Activated CD8-positive, alpha-beta memory T cell treated with anti-CD3 and anti-CD28 coated beads, Interleukin-2, amount 50 U/mL, for 1 hour (primary cell): ENCODE measurements around the gene AP5B1.

Experiments
- DNase-seq: peaks from one replicate; pipeline ENCODE4 v3.0.0-alpha.2; 2020; ENCODE audit errors: extremely low read depth

The AP5B1 gene, protein sequence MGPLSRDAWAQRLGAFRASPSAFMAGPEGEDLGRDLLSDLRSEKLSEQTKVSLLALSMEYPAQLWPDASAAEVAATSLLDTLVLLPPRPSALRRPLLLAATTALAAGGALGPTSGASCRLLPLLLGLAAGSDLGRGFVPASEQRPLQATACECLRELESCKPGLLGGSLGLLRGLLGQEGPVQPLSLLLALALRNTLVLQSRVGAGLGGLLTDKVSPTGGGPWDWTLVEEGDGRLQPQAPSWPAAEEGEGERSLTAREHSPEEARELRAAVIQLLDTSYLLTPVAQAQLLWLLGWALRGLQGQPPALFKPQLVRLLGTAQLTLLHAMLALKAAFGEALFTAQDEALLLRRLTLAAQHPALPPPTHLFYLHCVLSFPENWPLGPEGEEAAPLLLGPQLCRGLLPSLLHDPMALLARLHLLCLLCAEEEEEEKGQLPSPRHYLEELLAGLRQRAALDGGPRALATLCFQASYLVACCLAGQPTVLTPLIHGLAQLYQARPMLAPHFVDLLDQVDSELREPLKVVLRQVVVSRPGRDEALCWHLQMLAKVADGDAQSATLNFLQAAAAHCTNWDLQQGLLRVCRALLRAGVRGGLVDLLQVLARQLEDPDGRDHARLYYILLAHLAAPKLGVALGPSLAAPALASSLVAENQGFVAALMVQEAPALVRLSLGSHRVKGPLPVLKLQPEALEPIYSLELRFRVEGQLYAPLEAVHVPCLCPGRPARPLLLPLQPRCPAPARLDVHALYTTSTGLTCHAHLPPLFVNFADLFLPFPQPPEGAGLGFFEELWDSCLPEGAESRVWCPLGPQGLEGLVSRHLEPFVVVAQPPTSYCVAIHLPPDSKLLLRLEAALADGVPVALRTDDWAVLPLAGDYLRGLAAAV

DNA sequence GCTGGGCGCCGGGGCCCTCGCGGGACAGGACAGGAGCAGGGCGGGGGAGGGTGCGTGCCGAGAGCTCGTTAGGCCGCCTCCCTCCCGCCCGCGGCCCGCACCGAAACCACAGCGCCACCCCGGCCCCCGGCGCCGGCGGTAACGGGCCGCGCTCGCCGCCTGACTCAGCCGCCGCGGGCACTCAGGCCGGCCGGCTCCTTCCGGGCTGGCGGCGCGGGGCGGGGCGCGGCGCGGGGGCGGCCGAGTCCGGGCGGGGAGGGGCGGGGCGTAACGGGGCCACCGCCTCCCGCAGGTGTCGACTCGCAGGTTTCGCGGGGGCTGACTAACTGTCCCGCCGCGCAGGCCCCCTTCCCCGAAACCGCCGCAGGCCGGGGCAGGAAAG, at the start of gene AP5B1:
Gene AP5B1 (minus strand): TSS at position 207 of the 382 bp plus-strand sequence. CDS start 385 bp downstream, outside the sequence.
- no peak for DNase-seq

DNA sequence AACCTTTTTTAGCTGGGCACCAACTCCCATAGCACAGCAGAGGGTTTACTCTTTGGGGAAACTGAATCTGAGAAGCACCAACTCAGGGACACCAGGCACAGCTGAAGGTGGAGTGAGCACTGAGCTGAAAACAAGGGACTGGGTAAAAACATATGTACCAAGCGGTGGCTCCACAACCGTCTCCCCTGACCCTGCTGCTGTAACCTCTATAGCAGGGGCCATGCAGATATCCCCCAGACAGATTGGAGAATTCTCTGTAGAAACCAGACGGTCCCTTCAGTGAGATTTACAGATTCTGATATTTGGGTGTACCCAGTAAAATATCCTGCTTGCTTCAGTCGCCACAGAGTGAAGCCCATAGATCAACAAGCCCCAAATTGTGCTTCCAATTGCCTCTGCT, 48.7 kb upstream of the AP5B1 start:
- no peak for DNase-seq

DNA sequence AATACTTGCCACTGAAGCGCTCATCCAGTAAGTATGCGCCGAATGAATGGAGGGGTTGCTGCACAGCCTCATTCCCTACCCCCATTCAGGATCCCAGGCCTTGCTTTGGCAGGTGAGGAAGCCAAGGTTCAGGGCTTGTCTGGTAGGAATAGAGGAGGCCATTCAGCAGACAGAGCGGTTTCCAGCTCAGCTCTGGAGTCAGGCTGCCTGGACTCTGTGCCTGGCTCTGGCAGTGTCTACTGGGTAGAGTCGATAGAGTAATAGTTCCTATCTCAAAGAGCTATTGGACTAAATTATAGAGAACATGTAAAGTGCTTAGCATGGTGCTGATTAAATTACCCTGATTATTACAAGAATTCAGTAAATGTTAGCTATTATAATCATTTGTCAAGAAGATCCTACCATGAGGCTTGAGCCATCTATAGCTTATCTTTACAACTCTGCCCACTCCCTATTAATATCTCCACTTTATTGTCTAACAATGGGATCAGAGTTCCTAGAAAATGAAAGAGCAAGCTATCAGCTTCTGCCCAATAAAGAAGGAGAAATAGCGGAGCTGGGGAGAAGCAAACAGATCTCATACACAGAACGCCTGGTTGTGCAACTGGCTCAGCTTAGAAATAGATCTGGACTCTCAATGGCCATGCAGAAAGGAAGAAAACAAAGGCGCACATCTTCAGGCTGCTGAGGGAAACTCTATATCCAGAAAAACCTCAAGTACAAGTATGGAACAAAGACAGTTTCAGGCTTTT, 46.4 kb upstream of the AP5B1 start:
- DNase-seq: no peak

DNA sequence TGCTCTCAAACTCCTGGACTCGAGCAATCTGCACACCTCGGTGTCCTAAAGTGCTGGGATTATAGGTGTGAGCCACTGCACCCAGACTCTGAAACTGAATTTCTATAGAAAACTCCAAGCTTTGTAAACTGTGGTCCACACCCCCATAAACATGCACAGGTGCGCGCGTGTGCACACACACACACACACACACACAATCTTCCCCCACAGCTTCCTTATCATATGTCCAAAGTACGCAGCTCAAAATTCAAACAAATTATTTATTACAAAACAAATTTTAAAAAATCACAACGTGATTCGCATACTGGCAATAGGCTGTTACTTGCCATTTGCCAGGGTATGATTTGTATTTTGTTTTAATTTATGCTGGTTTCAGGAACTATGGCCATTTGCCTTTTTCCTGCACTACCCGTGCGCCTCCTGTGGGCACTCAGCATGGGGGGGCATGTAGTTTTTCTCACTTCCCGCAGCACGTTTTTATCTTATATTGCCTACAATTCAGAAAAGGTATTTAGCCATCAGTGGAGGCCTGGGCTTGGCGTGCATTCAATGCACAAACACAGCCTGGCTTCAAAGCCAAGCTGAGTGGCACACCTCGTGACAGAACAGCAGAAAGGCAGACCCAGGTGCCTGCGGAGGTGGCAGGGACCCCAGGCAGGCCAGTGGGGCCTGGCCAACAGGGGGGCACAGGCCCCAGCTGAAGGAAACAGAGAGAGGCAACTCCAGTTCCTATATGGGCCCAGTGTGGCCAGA, 42.2 kb upstream of the AP5B1 start:
- DNase-seq: no peak

DNA sequence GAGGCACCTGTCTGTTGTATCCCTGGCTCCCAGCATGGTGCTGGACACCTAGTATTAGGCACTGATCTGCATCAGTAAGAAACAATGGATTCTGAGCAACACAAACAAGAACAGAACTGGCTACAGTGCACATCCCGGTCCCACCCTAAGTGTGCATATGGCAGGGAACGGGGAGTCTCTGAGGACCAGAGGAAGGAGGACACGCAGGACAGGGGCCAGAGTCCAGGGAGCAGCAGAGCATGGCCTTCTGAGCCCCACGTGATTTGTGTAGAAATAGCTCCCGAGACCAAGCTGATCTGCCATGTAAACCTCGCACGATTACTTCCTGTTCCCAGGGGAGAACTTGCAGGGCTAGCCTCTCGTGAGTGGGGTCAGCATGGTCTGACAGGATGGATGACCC, 40.3 kb upstream of the AP5B1 start:
- DNase-seq: no peak

DNA sequence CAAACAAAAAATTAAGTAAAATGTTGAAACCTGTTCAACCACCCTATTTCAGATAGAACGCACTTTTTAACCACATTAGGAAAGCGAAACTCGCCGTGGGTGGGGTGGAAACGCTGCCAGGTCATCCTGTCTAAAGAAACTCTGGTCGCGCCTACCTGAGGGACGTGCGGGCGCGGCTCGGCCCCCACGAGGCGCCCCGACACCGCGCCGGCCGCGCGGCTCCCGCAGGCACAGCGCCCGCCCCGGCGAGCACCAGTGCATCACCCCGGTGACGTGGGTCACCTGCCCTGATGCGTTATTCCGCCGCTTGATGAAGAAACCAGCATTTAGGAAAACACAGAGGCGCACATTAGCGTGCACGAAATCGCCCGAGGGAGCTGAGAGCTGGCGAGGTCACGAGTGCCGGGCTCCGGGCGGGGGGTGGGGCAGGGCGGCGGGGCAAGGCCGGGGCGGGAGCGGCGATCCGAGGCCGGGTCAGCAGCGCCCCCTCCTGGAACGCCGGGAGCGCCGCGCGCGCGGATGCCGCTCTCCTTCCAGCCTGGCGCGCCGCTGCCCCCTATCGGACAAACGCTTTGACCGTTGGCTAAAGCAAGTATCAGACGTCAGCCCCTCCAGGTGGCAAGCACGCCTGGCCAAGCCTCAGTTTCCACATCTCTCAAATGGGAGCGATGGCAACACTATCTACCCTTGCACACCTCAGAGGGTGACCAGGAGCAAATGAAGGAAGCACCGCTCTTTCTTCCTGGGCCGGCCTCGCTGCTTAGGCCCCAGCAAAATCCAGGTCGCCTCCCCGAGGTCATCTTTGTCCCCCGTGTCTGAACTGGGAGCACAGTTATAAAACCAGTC, 37.3 kb upstream of the AP5B1 start:
- DNase-seq: peak; percentile 76

DNA sequence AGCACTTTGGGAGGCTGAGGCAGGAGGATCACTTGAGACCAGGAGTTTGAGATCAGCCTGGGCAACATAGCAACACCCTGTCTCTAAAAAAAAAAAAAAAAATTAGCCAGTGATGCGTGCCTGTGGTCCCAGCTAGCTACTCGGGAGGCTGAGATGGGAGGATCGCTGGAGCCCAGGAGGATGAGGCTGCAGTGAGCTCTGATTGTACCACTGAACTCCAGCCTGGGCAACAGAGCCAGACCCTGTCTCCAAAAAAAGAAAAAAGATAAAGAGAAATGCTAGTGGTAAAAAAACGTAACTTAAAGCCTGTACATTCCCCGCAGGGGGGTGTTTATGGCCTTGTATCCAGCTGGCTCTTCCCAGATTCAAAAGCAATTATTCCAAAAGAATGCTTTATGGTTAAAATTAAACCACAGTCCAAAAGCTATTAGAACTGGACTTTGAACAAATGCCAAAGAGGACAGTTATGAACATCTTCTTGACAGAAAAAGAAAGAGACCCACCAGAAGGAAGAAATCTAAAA, 36.6 kb upstream of the AP5B1 start:
- no peak for DNase-seq

DNA sequence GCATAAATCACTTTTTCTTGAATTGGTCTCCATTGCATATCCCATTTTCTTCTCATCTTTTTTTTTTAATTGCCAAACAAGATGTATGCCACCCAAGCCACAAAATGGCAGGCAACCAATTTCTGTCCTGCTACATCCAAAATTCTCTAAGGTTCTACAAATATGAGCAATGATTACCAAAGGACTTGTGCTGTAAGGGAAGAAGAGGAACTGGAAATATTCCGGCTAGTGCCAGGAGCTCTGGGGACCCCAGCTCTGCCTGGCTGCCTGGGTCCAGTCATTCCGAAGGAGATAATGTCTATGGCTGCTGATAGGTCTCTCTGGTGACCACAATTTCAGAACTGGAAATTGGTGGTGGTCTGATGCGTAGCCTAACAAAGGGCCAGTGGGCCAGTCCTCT, 35.9 kb upstream of the AP5B1 start:
- DNase-seq: no peak

DNA sequence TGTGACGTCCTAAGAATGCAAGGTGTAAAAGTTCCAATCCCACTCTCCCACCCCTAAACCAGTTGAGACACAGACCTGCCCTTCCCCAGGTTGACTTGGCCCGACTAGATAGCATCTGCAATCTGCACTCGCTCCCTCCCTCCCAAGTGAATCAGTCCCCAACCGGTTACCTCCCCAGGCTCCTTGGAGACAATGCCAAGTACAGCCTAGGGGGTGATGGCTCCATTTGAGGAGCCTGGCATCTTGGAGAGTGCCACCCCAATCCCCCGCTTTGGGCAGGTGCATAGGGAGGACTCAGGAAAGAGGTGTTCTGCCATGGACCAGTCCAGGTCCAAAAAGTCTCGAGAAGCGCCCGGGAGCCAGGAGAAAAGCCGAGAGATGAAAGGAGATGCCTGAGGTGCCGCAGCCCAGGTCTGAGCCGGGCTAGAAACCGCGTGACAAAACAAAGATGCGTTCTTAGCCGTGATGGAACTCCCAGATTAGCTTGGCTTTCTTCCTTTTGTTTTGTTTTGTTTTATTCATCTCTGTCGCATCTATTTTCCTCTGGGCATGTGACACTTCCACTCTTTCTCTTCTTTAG, 34.3 kb upstream of the AP5B1 start:
- DNase-seq: no peak

DNA sequence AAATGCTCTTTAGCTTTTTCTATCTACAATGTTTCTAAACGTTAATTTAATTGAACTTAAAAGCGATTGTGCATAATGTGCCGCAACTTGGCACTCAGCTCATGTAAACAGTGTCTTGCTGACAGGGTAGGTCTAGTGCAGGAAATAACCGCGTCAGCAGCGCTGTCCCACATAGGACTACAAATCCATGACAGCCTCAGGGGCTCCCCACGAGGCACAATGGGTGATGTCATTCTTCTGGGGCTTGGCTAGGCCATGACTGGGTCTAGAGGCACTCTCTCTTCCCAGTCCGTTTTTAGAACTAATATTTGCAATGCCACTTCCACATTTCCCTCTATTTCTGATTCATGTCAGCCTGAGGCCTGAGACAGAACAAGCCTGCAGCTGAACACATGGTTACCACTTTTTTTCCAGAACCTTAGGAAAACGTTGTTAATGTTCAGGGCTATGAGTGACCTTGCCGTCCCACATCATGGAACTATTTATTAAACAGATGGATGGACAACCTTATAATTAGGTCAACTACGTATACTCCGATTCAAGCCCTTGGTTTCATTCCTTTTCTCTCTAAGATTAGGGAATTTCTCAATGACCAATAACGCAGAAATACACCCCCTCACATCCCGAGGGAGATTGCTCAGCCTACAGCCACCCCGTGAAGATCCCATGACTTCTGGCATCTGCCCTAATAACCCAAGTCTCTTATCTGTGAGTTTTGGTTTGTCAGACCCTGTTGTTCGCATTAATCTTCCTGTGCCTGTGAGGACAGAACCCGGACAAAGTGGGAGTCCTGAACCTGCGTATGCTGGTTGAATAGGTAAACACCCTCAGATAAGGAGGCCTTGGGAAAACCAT, 33.6 kb upstream of the AP5B1 start:
- no peak for DNase-seq

DNA sequence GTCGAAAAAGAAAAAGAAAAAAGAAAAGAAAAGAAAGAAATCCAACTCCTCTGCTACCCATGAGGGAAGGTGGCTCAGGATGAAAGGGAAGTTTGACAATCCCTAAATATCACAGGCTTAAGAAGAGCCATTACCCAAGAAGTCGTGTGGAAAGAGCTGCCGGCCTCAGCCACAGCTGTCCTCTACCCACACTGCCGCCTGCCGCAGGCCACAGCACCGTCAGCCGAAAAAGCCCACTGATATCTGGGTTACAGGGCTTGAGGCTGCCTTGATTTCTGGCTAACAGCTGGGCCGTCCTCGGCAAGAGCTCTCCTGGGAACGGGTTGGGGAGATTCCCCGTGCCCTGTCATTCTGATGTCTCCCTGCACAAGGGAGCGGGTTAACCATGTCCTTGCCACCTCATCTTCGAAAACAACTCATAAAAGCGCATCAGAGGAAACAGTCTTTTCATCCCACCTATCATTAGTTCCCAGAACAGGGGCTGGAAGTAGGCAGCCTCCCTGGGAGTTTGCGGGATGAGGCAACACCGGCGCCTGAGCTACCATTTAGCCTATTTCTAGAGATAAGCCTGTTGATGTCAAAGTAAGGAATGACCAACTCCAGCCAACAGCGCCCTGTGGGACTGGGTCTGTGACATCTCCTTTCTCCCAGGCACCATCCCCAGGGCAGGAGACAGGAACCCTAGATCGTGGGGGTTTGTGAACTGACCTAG, 31.1 kb upstream of the AP5B1 start:
- DNase-seq: no peak

DNA sequence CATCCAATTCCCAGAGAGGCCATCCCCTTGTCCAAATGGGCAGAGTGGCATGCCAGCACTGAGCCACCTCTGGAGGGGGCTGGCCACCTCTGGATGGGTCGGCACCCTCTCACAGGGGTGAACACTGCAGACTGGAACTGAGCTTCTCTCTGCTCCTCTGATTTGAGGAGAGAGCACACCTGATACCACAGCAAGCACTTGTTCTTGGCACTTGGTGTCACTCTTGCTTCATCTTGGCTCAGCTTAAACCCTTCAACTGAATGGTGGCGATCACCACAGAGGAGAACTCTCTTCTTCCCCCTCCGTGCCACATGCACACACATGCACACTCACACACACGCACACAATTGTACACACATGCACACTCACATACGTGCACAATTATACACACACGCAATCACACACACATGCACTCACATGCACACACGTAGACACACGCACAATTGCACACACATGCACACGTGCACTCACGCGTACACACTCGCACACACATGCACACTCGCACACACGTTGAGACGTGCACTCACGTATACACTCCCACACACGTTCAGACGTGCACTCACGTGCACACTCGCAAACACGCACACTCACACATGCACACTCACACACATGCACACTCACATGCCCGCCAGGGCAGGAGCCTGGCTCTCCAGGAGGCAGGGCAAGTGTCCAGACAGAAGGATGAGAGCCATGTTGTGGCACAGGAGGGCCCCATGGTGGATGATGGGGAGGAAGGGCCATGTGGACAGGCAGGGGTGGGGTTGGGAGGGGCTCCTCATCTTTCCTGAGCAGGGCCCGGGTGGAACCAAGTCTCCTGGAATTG, 29.5 kb upstream of the AP5B1 start:
- DNase-seq: no peak

DNA sequence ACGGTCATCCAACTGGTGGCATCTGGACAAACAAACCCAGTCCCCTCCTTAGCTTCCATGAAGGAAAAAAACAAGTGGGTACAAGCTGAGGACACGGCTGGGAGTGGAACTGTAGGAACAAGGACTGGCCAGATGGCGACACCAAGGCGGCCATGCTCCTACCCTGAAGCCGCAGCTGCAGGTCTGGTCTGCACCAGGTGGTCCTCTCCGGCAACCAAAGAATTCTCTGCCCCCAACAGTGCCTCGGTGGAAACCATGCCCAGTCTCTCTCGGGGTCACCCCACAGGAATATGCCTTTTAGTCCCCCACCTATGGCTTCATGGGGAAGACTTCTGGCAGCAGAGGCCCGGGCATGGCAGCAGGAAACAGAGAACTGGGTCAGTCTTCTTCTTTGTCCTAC, 28.7 kb upstream of the AP5B1 start:
- DNase-seq: no peak

DNA sequence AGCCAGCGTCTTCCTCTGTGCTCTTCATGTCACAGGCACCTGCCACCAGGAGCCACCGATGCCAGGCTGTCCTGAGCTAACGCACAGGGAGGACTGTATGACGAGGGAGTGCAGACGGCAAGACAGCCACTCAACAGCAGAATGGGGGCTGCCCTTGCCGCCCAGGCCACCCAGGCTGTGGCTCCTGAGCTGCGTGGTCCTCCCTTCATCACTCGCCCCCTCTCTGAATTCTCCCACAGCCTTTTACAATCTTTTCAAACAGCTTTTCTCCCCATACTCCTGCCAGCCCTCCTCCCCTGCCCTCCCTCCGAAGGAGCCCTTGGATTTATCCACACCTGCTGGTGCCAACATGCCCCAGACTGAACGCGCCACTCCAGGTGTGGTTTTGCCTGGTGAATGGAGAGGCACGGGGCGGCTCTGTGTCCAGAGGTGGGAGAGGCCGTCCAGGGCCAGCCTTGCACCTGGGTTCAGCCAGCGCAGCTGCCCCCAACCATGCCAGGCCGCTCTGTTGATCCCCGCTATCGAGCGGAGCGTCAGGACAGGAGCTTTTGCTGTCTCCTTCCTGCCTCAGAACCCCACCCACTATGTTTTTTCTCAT, 28.1 kb upstream of the AP5B1 start:
- no peak for DNase-seq

DNA sequence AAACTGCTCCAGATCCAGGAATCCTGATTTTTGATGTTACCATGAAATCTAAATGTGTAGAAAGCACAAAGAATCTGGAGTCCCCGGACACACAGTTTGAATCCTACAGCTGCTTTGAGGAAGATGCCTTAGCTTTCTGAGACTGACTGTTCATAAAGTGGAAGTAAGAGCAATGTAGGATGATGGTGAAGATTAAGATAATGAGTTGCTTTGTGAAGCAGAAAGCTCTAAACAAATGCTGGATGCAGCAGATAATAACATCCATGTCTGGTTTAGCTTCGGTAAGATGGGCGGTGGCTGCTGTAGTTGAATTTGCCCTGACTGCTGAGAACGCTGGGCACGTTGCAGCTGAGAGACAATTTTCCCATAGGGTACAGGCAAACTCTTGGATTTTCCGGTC, 26.2 kb upstream of the AP5B1 start:
- DNase-seq: no peak

DNA sequence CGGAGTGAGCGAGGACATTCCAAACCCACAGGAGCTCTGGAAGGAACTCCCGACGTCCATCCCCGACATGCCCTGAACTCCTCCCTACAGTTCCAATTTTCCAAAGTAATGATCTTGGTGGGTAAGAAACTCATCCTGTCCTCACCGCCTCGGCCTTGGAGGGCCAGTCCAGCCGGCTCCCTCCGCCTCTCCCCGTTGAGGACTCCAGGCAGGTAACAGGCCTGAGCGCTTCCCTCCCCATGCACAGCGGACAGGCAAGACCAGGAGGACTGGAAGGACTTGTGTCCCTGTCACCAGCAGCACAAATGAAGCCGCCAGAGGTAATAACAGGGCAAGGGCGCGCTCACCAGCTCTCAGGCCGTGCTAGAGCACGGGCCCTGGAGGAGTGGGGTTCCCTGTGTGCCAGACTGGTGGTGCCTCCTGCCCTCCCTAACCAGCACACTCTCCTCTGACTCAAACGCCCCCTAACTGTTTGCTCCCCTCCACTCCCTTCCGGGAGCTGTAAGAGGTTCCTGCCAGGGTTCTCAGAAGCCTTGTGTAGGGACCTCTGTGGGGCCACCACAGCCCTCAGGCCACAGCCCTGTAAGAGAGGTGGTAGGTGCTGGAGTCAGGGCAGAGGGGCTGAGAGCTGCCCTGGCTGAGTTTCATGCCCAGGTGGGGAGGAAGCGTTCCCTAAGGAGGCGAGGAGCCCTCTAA, 23.2 kb upstream of the AP5B1 start:
- no peak for DNase-seq

DNA sequence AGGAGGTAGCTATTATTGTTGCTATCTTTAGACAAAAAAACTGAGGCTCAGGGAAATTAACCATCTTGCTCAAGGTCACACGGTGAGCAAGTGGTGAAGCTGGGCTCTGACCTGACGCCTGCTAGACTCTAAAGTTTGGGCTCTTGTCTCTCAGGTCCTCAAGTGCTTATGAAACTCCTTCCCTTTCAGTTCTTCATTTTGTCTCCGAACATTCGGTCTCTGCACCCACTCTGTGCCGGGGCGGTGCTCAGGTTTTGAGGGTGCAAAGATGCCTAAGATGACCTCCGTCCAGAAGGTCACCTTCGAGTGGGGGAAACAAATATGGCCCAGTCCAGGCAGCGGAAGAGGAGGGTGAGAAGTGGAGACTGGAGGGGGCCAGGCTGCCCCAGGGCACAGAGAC, 22.1 kb upstream of the AP5B1 start:
- DNase-seq: no peak
